Muscle layer of duodenum (tissue), 2 donors: ENCODE results near the gene GRM7.

Experiments used
- H3K27ac ChIP-seq: one replicate; pipeline ENCODE4 v1.7.0; 2013; ENCODE audit warnings: mild to moderate bottlenecking, low read length
- H3K27me3 ChIP-seq: one replicate; pipeline ENCODE4 v1.7.0; 2013; ENCODE audit warnings: low read depth, mild to moderate bottlenecking, control low read depth, low read length
- H3K36me3 ChIP-seq, 2 donors: one replicate each; pipeline ENCODE4 v1.7.0; 2013; ENCODE audit warnings: low read length in 2 of 2, control low read depth in 1 of 2, mild to moderate bottlenecking in 1 of 2; ENCODE audit not compliant: insufficient read depth in 2 of 2, control insufficient read depth in 1 of 2
- H3K4me1 ChIP-seq, 2 donors: one replicate each; pipeline ENCODE4 v1.7.0; 2013; ENCODE audit warnings: low read length in 2 of 2, mild to moderate bottlenecking in 2 of 2, control low read depth in 1 of 2, moderate library complexity in 1 of 2; ENCODE audit not compliant: insufficient read depth in 2 of 2, control insufficient read depth in 1 of 2
- H3K4me3 ChIP-seq, 2 donors: one replicate each; pipeline ENCODE4 v1.7.0; 2013; ENCODE audit warnings: low read length in 2 of 2, low read depth in 1 of 2, mild to moderate bottlenecking in 1 of 2
- H3K9me3 ChIP-seq, 2 donors: one replicate each; pipeline ENCODE4 v1.7.0; 2013; ENCODE audit warnings: low read length in 2 of 2, control low read depth in 1 of 2, mild to moderate bottlenecking in 1 of 2; ENCODE audit not compliant: control insufficient read depth in 1 of 2
- donor health status: healthy.

GRM7 gene

DNA sequence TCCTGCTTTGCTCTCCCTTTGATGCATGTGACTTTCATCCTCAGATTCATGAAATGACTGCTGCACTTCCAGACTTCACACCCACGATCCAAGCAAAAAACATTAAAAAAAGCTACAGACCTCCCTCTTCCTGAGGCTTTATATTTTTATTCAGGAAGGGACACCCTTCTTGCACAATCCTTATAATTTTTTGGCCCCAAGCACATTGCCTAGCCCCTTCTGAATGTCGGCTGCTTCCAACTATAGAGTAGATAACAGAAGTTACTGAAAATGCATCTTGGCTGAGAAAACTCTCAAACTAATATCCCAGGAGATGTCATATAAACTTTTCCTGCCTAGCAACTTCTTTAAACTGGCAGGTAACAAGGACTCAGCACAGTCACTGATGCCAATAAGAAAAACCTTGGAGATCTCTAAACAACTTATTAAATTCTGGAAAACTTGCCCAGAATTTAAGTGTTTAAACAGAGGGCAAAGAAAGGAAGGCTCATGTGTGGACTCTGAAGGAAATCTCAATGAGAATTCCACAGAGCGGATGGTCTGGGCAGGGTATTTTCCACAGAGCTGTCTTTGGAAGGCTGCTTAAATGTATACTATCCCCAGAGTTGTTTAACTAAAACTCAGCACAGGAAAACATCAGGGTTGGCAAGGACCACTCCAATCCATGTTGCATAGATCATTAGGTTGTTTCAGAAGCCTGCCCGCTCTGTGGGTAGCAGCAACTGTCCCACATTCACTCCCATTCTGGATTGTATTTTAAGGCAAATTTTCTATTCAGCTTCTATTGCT is 893.9 kb downstream of the GRM7 start:
- no peaks in the 10 kb centered on the region for H3K9me3 ChIP-seq
- H3K4me1 ChIP-seq = no peaks in the 10 kb centered on the region
- no peak overlapping the region for H3K4me3 ChIP-seq
- no peak overlapping the region for H3K27ac ChIP-seq
- no peaks in the 10 kb centered on the region for H3K36me3 ChIP-seq
- H3K27me3 ChIP-seq = no peaks in the 10 kb centered on the region

DNA sequence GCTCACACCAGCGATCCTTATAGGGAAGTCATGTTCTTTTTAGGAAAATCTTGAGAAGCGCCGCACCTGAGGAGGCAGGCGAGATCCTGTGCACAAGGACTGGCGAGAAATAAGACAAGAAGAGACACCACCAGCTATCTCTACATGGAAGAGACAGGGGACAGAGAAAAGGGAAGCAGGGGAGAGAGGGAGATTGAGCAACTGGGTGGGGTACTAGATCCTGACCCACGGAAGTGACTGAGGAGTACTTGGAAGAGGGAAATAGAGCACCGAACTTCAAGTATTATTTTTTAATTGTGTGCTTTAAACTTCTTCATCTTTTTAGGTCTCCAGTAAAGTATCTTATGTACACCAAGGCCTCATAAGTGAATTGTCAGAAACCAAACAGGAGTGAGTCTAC is 898.7 kb downstream of the GRM7 start:
- H3K27me3 ChIP-seq = no peaks in the 10 kb centered on the region
- H3K4me1 ChIP-seq = no peaks in the 10 kb centered on the region
- H3K36me3 ChIP-seq = no peaks in the 10 kb centered on the region
- no peak overlapping the region for H3K27ac ChIP-seq
- no peaks in the 10 kb centered on the region for H3K9me3 ChIP-seq
- H3K4me3 ChIP-seq = no peak overlapping the region

DNA sequence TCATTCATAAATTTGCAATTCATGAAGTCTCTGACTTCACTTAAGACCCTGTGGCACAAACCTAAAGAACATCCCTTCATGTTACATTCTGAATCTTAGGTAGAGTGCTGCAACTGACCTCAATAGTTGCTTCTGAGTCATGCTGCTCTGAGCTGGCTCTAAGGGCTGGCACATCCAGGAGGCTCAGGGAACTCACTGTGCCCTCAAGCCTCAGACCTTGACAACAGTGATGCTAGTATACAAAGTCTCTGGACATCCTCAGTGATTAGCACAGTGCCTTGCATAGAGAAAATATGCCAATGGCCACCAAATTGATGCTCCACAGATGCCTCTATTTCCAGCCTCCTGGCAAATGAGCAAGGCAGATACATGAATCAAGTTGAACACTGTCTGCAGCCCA is 899.8 kb downstream of the GRM7 start:
- Histone ChIP-seq H3K27ac (no peak overlapping the region), H3K36me3 (no peaks in the 10 kb centered on the region), H3K9me3 (no peaks in the 10 kb centered on the region), H3K27me3 (no peaks in the 10 kb centered on the region), H3K4me1 (no peaks in the 10 kb centered on the region), H3K4me3 (no peak overlapping the region)

DNA sequence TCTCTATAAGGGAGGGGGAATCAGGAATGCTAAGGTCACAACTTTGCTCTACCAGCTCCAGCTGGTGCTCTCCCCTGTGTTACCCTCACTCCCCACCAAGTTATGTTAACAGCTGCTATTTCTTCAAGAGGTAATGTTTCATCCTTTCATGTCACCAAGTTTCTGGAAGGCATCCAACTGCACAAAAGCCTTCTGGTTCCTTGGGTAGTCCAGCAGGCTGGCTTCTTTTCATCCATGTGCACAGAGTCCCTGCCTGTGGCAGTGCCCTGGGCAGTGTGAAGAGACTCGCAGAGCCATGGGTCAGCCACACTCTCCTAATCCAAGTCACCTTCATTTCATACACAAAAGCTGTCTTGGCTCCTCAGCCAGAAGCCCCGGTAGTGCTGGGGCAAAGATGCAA is 903.2 kb downstream of the GRM7 start:
- Histone ChIP-seq H3K36me3 (no peaks in the 10 kb centered on the region), H3K27me3 (no peaks in the 10 kb centered on the region), H3K9me3 (no peaks in the 10 kb centered on the region)

DNA sequence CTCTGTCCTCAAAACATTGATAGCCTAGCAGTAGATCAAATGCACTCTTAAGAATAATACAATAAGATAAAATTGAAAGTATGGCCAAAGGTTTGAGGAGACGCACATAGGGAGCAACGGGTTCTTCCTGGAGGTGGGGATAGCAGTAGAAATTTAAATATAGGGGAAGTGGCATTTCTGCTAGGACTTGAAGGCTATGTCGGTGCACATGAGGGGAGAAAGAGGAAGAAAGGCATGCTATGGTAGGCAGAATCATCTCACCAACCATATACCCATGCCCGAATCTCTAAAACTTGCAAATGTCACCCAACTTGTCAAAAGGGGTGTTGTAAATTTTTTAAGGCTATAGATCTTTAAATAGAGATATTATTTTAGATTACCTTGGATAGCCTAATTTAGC is 905.6 kb downstream of the GRM7 start:
- no peaks in the 10 kb centered on the region for H3K4me1 ChIP-seq
- no peak overlapping the region for H3K4me3 ChIP-seq

More for the DNA sequence above, 903.2 kb downstream of the GRM7 start:
- no peak overlapping the region for H3K27ac ChIP-seq
- no peak overlapping the region for H3K4me3 ChIP-seq
- H3K4me1 ChIP-seq = no peaks in the 10 kb centered on the region

DNA sequence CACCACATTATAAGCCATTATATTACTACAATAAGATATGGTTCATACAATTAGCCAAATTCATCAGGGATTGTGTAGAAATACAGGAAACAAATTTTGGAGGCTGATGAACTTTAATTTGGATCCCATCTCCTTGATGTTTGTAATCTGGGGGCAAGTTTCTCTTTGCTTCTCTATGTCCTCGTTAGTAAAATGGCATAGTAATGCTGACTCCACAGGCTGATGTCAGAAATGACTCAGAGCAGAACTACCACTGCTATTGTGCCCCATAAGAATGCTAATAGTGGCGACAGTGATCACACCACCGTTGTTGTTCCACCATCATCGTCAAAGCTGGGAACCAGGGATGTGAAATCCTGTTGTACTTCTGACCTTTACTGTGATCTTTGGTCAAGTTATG is 918.4 kb downstream of the GRM7 start:
- Histone ChIP-seq H3K4me3 (no peak overlapping the region), H3K9me3 (no peaks in the 10 kb centered on the region), H3K36me3 (no peaks in the 10 kb centered on the region), H3K4me1 (no peaks in the 10 kb centered on the region), H3K27me3 (no peaks in the 10 kb centered on the region), H3K27ac (peak overlapping the region; percentile 39)

More for the DNA sequence above, 905.6 kb downstream of the GRM7 start:
- no peak overlapping the region for H3K27ac ChIP-seq
- no peaks in the 10 kb centered on the region for H3K36me3 ChIP-seq
- H3K9me3 ChIP-seq = no peaks in the 10 kb centered on the region
- H3K27me3 ChIP-seq = no peaks in the 10 kb centered on the region

DNA sequence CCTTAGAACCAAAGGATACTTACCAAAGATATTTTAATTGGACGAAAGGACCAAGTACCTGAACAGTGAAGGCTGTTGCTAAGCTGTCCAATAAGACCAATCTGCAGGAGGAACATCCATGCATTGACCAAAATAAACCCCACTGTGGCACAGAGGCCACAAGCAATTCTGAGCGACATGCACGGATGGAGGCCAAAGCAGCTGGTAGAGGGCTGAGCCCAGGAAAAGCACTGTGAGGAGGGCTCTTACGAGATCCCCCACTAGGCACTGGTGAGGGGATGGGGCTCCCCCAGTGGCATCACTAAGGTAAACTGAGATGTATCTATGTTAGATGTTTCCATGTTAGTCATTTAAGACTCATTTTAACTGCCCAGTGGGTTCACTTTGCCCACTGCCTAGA is 920.5 kb downstream of the GRM7 start:
- H3K27ac ChIP-seq = no peak overlapping the region
- H3K27me3 ChIP-seq = no peaks in the 10 kb centered on the region
- no peaks in the 10 kb centered on the region for H3K9me3 ChIP-seq
- H3K36me3 ChIP-seq = no peaks in the 10 kb centered on the region
- H3K4me1 ChIP-seq = no peaks in the 10 kb centered on the region
- no peak overlapping the region for H3K4me3 ChIP-seq

DNA sequence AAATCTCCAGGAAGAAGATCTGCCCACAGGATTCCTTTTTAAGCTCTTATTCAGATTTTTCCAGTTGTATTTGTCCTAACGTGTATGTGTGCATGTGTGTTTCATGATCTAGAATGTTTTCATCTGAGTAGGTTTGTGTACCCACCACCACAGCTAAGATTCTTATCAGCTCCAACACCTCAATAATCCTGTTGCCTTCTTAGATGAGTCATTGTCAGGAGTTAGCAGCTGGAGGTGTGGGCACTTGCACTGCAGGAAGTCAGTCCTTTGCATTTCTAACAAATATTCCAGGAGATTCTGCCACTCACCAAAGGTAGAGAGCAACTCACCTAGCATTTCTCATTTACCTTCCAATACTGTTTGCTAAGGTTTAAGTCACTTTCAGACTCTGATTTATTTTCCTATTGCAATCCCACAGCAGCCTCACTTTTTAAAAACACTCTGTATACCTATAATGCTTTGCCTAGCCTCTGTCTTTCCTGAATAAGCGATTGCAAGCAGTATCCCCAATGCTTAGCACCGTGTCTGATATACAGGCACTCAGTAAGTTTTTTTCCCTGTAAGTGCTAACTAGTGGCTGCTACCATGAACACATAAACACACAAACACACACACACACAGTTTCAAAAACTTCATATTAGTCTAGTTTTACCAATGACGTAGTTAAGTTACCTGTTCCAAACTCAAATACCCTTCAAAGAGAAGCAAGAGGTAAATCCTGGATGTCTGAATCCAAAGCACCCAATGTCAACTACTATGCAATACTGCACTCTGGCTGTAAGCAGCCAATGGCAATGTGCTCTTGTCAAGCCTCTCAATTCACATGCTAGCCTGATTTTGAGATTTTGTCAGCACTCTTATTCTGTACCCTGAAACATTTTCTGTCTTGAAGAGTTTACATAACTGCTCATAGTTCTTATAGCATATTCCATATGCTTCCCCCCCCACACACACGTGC is 927.2 kb downstream of the GRM7 start:
- H3K4me1 ChIP-seq = no peaks in the 10 kb centered on the region
- no peak overlapping the region for H3K27ac ChIP-seq
- H3K27me3 ChIP-seq = no peaks in the 10 kb centered on the region
- H3K36me3 ChIP-seq = no peaks in the 10 kb centered on the region
- no peaks in the 10 kb centered on the region for H3K9me3 ChIP-seq
- no peak overlapping the region for H3K4me3 ChIP-seq

DNA sequence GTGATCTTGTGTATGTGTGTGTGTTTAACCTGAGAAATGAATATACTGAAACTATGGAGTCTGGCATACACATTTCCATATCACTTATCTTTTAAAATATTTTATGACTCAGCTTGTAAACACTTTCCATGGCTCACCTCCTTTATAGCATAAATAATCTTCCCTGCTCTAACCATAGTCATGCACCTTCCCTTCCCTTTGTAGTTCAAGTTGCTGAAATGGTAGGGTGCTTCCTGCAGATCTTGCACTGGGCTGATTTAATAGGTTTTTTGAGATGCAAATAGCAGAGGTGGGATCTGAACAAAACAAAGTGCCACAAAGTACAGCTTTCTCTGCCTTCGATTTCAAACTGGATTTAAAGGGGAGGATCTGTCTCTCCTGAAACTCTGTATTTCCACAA is 928.0 kb downstream of the GRM7 start:
- H3K4me1 ChIP-seq = no peaks in the 10 kb centered on the region
- no peaks in the 10 kb centered on the region for H3K36me3 ChIP-seq
- H3K9me3 ChIP-seq = no peaks in the 10 kb centered on the region
- no peaks in the 10 kb centered on the region for H3K27me3 ChIP-seq
- no peak overlapping the region for H3K4me3 ChIP-seq
- H3K27ac ChIP-seq = no peak overlapping the region

DNA sequence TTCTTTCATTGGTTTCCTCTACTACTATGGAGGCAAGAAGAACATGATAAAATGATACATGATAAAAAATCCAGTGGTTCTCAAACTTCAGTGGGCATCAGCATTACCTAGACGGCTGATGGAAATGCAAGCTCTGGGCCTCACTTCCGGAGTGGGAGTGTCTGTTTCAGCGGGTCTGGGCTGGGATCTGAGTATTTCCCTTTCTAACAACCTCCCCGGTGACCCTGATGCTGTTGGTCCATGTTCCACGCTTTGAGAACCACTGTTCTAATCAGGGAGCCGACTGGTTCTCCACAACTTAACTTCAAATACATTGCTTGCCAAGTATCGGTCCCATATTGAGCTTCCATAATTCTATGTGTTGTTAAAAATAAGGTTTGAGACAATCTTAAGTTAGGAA is 928.4 kb downstream of the GRM7 start:
- no peak overlapping the region for H3K27ac ChIP-seq
- H3K4me3 ChIP-seq = no peak overlapping the region
- H3K36me3 ChIP-seq = no peaks in the 10 kb centered on the region
- H3K4me1 ChIP-seq = no peaks in the 10 kb centered on the region
- no peaks in the 10 kb centered on the region for H3K9me3 ChIP-seq
- no peaks in the 10 kb centered on the region for H3K27me3 ChIP-seq

DNA sequence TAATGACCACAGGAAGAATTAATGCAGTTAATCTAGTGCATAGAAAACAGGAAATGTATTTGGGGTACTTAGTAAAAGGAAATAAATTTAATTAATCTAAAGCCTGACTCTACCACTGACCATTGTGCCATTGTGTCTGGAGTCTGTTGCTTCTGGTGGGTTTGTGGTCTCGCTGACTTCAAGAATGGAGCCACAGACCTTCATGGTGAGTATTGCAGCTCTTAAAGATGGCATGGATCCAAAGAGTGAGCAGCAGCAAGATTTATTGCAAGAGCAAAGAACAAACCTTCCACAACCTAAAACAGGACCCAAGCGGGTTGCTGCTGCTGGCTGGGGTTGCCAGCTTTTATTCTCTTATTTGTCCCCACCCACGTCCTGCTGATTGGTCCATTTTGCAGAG is 929.2 kb downstream of the GRM7 start:
- Histone ChIP-seq H3K27ac (no peak overlapping the region), H3K27me3 (no peaks in the 10 kb centered on the region), H3K9me3 (no peaks in the 10 kb centered on the region), H3K4me3 (no peak overlapping the region), H3K36me3 (no peaks in the 10 kb centered on the region), H3K4me1 (no peaks in the 10 kb centered on the region)
